ENCODE data around the gene CTDSPL.
"Not testable (repeated sequence)": the region's sequence is repeated elsewhere in the genome, so short reads cannot be mapped to it uniquely, and the experiment has no call there.

CTDSPL gene

DNA sequence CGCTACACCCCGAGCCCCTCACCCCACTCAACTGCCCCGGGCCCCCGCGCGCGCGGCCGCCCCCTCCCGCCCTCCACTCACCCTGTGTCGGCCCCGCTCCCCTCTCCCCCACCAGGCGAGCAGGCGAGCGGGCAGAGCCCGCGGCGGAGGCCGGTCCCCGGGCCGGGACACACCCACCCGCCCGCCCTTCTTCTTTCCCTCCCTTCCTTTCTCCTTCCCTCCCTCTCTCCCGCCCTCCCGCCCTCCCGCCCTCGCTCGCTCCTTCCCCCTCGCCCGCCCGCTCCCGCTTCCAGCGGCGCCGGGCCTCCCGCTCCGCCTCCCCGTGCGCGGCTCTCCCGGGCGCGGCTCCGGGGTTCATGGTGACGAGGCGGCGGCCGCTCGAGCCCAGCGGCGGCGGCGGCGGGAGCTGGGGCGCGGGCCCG is at the start of gene CTDSPL:
Gene CTDSPL, plus strand, starts transcription at position 261 of the 422 bp plus-strand sequence. CDS start 320 bp downstream, outside the sequence.
- DNase-seq (ENCODE audit: low read depth) = no peak

- no peak for DNase-seq (ENCODE audit: low read depth)
Measured at GRCh38 chr3:37812499-37812896, 49.2 kb upstream of the CTDSPL start.

- no peak for DNase-seq (ENCODE audit: low read depth)
Measured at GRCh38 chr3:37813403-37813802, 48.3 kb upstream of the CTDSPL start.

DNA sequence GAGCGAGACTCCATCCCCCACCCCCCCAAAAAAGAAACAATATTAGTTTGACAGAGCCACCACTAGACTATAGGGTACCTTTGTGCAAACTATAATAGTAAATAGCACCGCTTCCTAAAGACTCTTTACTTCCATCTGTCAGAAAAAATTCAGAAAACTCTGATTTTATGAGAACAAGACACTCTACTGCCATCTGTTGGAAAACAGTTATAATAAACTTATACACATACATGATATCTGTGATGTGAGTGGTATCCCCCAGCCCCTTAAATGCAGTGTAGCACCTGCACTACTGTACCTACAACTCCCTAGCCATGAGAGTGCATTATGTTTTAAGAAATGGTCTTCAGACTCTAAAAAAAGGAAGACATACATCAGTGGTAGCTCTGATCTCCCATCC is 47.1 kb upstream of the CTDSPL start:
- DNase-seq (ENCODE audit: low read depth) = no peak

DNA sequence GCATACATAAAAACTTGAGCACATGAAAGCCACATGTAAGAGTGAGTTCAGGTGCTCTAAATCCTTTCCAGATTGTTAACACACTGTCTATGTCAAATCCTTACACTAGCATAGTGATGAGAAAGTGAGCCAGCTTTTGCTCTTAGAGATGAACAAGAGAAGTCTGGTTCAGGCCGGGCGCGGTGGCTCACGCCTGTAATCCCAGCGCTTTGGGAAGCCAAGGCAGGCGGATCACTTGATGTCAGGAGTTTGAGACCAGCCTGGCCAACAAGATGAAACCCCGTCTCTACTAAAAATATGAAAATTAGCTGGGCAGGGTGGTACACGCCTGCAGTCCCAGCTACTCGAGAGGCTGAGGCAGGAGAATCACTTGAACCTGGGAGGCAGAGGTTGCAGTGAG is 46.5 kb upstream of the CTDSPL start:
- not testable (repeated sequence) for DNase-seq (ENCODE audit: low read depth)

- no peak for DNase-seq (ENCODE audit: low read depth)
Measured at GRCh38 chr3:37816271-37816670, 45.4 kb upstream of the CTDSPL start.

DNA sequence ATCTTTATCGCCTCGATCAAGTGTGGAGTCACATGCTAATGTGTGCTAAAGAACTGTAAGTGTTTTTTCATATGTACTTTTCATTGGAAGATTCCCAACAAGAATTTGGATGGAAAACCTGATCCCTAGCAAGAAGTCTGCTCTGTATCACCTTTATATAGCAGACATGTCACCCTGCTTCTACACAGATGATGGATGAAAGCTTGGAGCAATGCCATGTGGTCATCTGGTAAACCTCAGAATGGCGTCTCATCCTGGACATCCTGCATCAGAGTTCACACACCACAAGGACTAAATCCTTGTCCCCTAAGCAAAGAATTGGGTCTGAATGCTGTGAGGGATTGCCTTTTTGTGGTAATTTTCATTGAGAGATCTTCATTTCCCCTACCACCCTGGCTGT is 42.1 kb upstream of the CTDSPL start:
- DNase-seq (ENCODE audit: low read depth) = no peak

GRCh38 chr3:37820286-37820685 is 41.4 kb upstream of the CTDSPL start:
- DNase-seq (ENCODE audit: low read depth) = no peak

GRCh38 chr3:37823189-37823588 is 38.5 kb upstream of the CTDSPL start:
- DNase-seq (ENCODE audit: low read depth) = no peak

GRCh38 chr3:37824090-37824953 is 37.4 kb upstream of the CTDSPL start:
- DNase-seq (ENCODE audit: low read depth) = no peak

DNA sequence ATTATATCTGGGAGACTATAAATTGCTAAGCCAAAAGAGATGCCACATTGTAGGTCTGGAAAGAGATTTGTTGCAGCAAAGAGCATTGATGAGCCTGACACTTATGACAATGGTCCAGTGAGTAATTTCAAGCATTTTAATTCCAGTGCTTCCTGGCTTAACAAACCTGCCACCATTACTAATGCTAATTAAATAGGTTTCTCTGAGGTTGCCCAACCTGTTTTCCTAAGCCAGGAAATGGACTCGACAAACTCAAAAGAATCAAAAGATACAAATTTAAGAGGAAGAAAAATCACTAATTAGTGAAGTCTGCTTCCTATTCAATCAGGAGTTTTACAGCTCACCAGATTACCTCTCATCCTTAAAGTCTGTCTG is 36.7 kb upstream of the CTDSPL start:
- DNase-seq (ENCODE audit: low read depth) = no peak

DNA sequence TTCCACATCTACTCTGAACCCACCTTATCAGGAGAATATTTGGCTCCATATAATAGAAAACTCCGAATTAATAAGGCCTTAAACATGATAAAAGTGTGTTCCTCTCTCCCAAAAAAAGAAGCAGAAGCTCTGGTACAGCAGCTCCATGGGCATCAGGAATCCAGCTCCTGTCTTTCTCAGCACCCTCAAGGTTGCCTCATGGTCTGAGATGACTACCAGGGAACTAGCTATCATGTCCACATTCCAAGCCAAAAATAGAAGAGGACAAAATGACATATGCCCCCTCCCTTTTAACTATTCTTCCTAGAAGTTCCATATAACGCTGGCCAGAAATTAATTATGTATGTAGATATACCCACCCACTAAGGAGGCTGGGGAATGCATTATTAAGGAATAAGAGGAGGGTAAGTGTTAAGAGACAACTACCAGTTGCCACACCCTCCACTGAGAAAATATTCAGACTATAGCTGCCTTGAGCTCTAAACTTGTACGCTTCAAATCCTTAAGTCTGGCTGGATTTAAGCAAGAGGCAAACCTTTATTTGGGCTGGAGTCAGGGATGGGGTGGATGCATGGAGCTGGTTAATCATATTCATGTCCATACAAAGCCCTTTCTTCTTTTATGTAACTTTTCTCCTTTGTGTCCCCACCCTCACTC is 35.8 kb upstream of the CTDSPL start:
- DNase-seq (ENCODE audit: low read depth) = no peak

DNA sequence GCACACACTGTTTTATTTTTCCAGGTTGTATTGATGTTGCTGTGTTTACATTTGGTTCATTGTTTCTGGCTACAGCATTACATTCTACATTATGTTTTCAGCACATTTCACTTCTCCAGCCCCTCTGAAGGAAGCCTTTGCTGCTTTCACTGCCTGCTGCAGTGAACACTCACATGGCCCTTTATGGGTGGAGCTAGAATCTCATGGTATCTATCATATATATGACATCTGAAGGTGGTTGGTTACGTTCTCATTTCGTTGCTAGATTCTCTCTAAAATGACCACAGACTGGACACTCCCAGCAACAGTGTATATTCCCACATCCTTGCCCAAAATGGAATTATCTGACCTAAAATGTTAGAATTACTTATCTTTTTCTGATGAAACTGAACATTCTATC is 35.2 kb upstream of the CTDSPL start:
- DNase-seq (ENCODE audit: low read depth) = no peak

GRCh38 chr3:37826933-37827332 is 34.7 kb upstream of the CTDSPL start:
- no peak for DNase-seq (ENCODE audit: low read depth)

GRCh38 chr3:37832480-37832879 is 29.2 kb upstream of the CTDSPL start:
- DNase-seq (ENCODE audit: low read depth) = no peak

- DNase-seq (ENCODE audit: low read depth) = no peak
Measured at GRCh38 chr3:37833302-37834186, 28.1 kb upstream of the CTDSPL start.

DNA sequence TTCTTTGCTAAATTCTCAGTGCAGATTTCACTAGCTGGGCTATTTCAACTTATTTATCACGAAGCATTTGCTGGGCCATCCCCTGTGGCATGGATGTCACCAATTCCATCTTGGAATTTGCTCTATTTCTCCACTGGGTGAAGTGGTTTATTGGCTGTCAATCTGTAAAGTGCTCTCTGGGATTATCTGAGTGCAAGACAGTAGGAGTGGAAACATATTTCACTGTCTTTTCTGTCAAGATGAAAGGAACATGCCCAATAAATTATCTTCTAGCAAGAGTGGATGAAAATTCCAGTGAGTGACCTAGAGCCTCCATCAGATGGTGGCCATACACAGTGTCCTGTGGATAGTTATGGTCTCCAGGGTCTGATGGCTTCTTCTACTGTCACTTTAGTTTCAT is 25.1 kb upstream of the CTDSPL start:
- DNase-seq (ENCODE audit: low read depth) = no peak

DNA sequence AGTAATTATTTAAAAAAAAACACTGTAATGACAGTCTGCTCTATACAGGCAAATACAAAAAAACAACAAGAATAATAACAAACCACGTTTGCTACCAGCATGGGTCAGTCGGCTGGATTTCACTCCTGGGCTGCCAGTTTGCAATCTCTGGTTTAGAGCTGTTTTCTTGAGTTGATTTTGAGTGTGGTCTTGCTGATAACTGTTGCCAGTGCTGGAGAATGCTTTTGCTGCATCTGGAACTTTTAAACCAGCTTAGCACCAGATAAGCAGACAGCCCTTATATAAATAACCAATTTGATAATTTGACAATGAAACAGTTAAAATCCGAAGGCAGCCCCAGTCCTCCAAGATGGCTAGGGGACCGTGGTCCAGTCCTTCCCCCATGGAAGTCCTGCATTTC is 14.0 kb upstream of the CTDSPL start:
- no peak for DNase-seq (ENCODE audit: low read depth)

- DNase-seq (ENCODE audit: low read depth) = no peak
Measured at GRCh38 chr3:37849146-37849923, 12.3 kb upstream of the CTDSPL start.

DNA sequence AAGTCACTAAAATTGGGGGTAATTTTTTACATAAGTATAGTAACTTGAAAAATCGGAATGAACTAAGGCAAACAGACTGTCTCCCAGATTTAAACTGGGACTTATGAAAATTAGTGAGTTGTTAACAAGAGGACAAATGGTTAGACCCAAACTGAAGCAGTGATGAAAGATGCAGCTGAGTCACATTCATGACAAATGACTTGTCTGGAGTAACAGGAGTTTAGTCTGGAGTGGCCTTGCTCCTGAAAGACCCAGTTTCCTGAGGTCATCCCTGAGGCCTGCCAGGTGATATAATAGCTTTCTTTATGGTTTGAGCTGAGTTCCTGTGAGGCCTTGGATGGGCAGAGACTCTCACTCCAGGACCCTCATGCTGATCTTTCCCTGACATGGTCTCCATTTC is 9.6 kb upstream of the CTDSPL start:
- no peak for DNase-seq (ENCODE audit: low read depth)

DNA sequence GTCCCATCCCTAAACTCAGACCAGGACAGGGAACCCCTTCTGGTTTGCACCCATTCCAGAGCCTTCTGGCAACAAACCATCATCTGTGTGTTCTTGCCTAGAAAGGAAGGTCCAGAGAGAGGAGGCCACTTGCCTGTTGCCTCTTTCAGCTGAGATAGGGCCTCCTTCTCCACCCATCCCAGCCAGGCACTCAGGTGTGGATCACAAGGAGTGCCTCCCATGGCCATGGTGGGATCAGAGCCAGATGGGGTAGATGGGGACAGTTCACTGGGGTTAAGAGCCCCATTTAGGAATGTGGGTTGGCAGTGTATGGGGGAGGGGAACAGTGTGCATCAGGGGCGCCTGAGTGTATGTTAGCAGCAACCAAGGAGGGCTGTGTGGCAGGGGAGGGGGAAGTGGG is 8.9 kb upstream of the CTDSPL start:
- DNase-seq (ENCODE audit: low read depth) = no peak
